ENCODE results near the gene CAMKMT. TPM values are rescaled to one million over a fixed set of nuclear protein-coding genes. Genes with fewer than 3 reads are reported as not detected.

The CAMKMT gene
- total RNA-seq, 6 donors from 2014 or later: 7.7 to 17.8 (median 12.2) TPM

- H3K27me3 ChIP-seq: no peaks in the 10 kb centered on the region
- DNase-seq: no peak
- H3K4me3 ChIP-seq: no peak overlapping the region
- H3K27ac ChIP-seq: no peak overlapping the region
- H3K4me1 ChIP-seq: no peaks in the 10 kb centered on the region
- TF ChIP-seq POLR2AphosphoS5 (IDR thresholded peaks at IDR 0.05) (no peak), CTCF (IDR thresholded peaks at IDR 0.05) (no peak), POLR2A (IDR thresholded peaks at IDR 0.05) (no peak), EP300 (IDR thresholded peaks at IDR 0.05) (no peak)
- WGBS, 2 donors: 92 to 93% methylated on average over 2 of the region's 2 CpGs
- peaks cover 0 to 82% (median 21%) of the 10 kb centered on the region in 4 donors for H3K36me3 ChIP-seq
- no peaks in the 10 kb centered on the region for H3K9me3 ChIP-seq
- no peak for ATAC-seq (ENCODE audit: low FRiP score in 2 of 2)
Measured at GRCh38 chr2:44329343-44329742, 32.4 kb upstream of the CAMKMT start.

DNA sequence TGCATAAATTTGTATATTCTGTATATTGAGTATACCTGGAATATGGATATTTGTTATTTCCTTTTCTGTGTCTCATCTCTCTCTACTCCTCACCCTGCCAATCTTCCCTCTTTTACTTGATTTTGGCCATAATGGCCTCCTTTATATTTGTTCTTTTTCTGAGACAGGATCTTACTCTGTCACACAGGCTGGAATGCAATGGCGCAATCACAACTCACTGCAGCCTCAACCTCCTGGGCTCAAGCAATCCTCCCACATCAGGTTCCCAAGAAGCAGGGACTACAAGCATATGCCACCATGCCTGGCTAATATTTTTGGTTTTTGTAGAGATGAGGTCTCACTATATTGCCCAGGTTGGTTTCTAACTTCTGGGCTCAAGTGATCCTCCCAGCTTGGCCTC is 30.9 kb upstream of the CAMKMT start:
- WGBS, 2 donors: 95 to 97% methylated on average over 1 of the region's 1 CpG
- Histone ChIP-seq H3K27ac (no peak overlapping the region), H3K4me1 (no peaks in the 10 kb centered on the region), H3K36me3 (peaks cover 0 to 69% (median 21%) of the 10 kb centered on the region in 4 donors), H3K9me3 (no peaks in the 10 kb centered on the region), H3K27me3 (no peaks in the 10 kb centered on the region), H3K4me3 (no peak overlapping the region)
- TF ChIP-seq POLR2AphosphoS5 (IDR thresholded peaks at IDR 0.05) (no peak), POLR2A (IDR thresholded peaks at IDR 0.05) (no peak), EP300 (IDR thresholded peaks at IDR 0.05) (no peak), CTCF (IDR thresholded peaks at IDR 0.05) (no peak)
- no peak for ATAC-seq (ENCODE audit: low FRiP score in 2 of 2)
- DNase-seq: no peak

DNA sequence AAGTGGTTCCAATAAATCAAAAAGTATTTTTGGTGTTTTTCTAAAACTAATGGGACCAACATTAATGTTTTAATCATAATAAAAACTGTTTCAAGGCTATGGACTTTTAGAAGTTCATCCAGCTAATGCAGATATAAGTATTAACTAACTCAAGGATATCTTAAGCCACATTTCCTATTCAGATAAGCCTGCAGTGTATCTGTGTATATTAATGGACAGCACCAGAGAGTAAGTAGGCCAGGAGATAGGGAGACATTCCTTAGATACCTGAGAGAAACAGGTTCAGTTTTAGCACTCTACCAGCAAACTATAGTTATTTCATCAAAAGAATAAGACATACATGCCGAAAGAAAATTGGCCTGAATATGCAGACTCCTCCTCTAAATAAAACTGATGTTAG is 27.8 kb upstream of the CAMKMT start:
- ATAC-seq (ENCODE audit: low FRiP score in 2 of 2): no peak
- H3K36me3 ChIP-seq: peaks cover 6 to 61% (median 19%) of the 10 kb centered on the region in 4 donors
- no peak for DNase-seq
- H3K27me3 ChIP-seq: no peaks in the 10 kb centered on the region
- no peaks in the 10 kb centered on the region for H3K9me3 ChIP-seq
- TF ChIP-seq POLR2AphosphoS5 (IDR thresholded peaks at IDR 0.05): no peak
- no peak for TF ChIP-seq POLR2A (IDR thresholded peaks at IDR 0.05)
- no peak for TF ChIP-seq EP300 (IDR thresholded peaks at IDR 0.05)
- no peak for TF ChIP-seq CTCF (IDR thresholded peaks at IDR 0.05)
- H3K4me1 ChIP-seq: no peaks in the 10 kb centered on the region
- no peak overlapping the region for H3K4me3 ChIP-seq
- WGBS, 2 donors: 81 to 88% methylated on average over 1 of the region's 1 CpG
- H3K27ac ChIP-seq: no peak overlapping the region

- TF ChIP-seq EP300 (IDR thresholded peaks at IDR 0.05) (no peak), POLR2AphosphoS5 (IDR thresholded peaks at IDR 0.05) (no peak), POLR2A (IDR thresholded peaks at IDR 0.05) (no peak), CTCF (IDR thresholded peaks at IDR 0.05) (no peak)
- no peak overlapping the region for H3K4me3 ChIP-seq
- H3K27me3 ChIP-seq: no peaks in the 10 kb centered on the region
- H3K27ac ChIP-seq: no peak overlapping the region
- no peak for ATAC-seq (ENCODE audit: low FRiP score in 2 of 2)
- WGBS, 2 donors: 73 to 91% methylated on average over 2 of the region's 2 CpGs
- H3K9me3 ChIP-seq: no peaks in the 10 kb centered on the region
- no peaks in the 10 kb centered on the region for H3K4me1 ChIP-seq
- DNase-seq: no peak
- H3K36me3 ChIP-seq: peaks cover 6 to 65% (median 18%) of the 10 kb centered on the region in 4 donors
Measured at GRCh38 chr2:44335806-44336538, 25.8 kb upstream of the CAMKMT start.

GRCh38 chr2:44342854-44343253 is 18.9 kb upstream of the CAMKMT start:
- no peaks in the 10 kb centered on the region for H3K4me1 ChIP-seq
- no peak overlapping the region for H3K4me3 ChIP-seq
- no peaks in the 10 kb centered on the region for H3K27me3 ChIP-seq
- no peak overlapping the region for H3K27ac ChIP-seq
- DNase-seq: no peak
- TF ChIP-seq CTCF (IDR thresholded peaks at IDR 0.05) (peak in 1 of 6 experiments; percentile 13), POLR2A (IDR thresholded peaks at IDR 0.05) (no peak), POLR2AphosphoS5 (IDR thresholded peaks at IDR 0.05) (no peak), EP300 (IDR thresholded peaks at IDR 0.05) (no peak)
- no peak for ATAC-seq (ENCODE audit: low FRiP score in 2 of 2)
- H3K36me3 ChIP-seq: peaks cover 4 to 73% (median 20%) of the 10 kb centered on the region in 4 donors
- 96 to 100% methylated on average over 1 of the region's 1 CpG for WGBS, 2 donors
- no peaks in the 10 kb centered on the region for H3K9me3 ChIP-seq
